GM21423 (cell line): ENCODE data around the gene TIGIT.

Experiments
- ATAC-seq: cut with Tn5 transposase; IDR thresholded peaks from one replicate; pipeline ENCODE4 v1.9.1; 2021; ENCODE audit warnings: mild to moderate bottlenecking, moderate library complexity; ENCODE audit not compliant: unreplicated experiment

TIGIT gene

DNA sequence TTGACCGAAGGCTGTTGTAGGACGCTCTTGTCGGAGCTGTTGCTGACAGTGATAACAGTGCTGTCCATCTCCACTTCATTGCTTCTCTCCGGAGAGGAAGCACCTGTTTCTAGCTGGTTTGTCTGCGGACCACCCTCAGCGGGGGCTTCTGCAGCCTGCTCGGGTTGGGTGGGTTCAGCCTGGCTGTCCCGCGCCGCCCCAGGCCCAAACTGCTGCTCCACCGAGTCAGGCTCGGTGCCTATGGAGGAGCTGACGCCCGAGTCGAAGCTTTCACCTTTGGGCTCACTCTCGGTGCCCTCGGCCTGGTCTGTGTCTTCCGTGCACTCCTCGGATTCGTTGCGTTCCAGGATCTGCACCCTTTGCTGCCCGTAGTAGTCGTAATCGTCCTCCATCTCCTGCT is 56.9 kb downstream of the TIGIT start:
- ATAC-seq = no peak

DNA sequence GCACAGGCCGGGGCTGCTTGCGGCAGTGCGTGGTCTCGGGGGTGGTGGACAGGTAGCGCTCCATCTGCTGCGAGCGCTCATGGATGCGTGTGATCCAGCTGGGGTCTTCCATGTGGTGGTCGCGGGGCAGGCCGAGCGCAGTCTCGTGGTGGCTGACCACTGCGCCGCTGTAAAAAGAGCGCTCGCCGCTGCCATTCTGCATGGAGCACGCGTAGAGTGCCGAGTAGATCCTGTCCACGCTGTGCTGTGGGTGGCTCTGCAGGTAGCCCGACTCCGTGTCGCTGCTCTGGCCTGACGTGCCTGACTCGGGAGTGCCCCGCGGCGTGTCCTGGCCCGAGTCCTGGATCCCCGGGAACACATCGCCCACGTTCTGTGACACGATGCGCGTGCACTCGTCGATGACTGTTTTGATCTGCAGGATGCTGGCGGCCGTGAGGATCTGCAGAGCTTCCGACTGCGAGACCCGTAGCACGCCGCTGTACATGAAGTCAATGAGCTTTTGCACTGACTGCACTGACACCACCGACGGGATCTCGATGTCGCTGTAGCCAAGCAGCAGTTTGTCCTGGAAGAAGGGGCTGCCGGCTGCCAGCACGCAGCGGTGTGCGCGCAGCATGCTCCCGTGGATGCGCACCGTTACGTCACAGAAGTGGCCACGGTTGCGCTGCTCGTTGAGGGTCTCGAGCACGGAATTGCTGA is 57.4 kb downstream of the TIGIT start:
- no peak for ATAC-seq

DNA sequence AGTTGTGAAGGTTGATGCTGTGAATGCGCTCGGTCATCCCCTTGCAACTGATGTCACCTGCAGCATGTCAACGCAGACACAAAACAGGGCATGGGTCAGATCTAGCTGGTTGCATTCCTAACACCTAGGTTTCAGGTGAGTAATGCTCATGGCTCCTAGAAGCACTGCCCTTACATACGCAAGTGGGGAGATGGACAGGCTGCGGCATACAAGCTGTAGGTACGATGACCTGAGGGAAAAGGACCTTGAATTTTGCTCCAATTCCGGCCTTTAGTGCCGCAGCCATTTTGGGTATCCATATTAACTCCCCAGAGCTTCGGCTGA is 58.0 kb downstream of the TIGIT start:
- ATAC-seq = no peak

DNA sequence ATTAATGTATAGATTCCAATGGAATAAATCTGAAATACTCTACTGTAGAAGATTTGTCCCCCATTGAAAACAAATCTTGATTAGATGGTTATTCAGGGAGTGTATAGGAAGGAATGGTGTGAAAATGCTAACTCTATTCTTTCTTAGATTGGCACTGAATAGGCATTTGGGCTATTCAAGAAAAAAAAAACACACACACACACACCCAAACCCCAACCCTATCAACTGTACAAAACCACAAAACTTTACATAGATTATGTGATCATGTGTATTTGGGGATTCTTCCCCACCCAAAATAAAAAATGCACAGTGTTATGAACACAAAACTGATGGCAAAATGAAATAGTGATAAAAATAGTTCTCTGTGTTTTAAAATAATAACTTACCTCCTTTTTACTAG is 61.8 kb downstream of the TIGIT start:
- ATAC-seq = no peak

DNA sequence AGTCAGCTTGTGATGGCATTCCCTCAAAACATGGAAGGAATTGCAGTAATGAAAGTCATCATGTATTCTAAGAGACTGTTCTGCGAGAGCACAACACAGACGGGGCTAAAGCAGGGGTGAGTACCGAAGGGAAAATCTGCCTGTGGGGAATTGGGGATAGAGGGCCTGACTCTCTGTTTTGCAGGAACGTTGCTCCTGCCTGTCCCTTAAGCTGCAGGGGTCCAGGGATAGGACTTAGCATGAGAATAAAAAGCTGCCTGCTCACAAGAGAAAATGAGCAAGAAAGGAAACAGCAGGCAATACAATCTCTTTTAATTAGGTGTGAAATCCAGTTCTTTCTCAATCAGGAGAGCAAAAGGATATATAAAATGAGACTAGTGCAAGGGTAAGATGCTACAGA is 62.2 kb downstream of the TIGIT start:
- ATAC-seq = no peak

DNA sequence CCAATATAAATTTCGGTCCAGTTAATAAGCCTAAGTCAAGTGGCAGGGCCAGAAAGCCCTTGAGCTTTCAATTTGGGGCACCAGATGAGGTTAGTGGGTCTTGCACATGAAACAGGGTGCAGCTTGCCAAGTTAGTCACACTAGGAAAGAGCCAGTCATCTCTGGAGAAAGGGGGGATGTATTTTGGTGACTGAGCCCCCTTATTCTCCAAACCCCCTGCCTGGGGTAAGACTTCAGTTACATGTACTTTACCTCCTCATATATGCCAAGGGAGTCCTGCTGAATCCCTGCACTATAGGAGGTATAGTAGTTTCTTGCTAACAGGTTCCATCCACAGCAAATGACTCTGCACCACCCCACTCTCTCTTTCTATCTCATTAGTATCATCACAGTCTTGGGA is 62.7 kb downstream of the TIGIT start:
- ATAC-seq = no peak
